HEK293 (cell line): Measurements from ENCODE around the gene RSL1D1.

ENCODE experiments used
- CTCF ChIA-PET: fragments of 350-600 bp; formaldehyde crosslinking; extraction: SDS; loops from one replicate; lab custom pipeline; 2021; ENCODE audit warnings: antibody characterized with exemption; lab: Yijun Ruan, JAX
- POLR2A ChIA-PET: fragments of 300-600 bp; formaldehyde crosslinking; extraction: SDS; loops from one replicate; lab custom pipeline; 2020; ENCODE audit warnings: antibody characterized with exemption, inconsistent platforms; lab: Yijun Ruan, JAX
- H3K27ac ChIP-seq: fragments of 200-500 bp; sonication (Bioruptor generic); 2 replicates; pipeline ENCODE4 v1.5.1; 2014; ENCODE audit warnings: low read depth, low read length, control low read depth, inconsistent platforms; ENCODE audit errors: extremely low read depth
- H3K36me3 ChIP-seq, 2 experiments: fragments of 200-500 bp in 1 of 2; sonication (Bioruptor generic) in 1 of 2; 1 replicate in 1 of 2; 2 replicates in 1 of 2; pipeline ENCODE4 v1.5.1; 2014 to 2017; ENCODE audit warnings: inconsistent platforms in 2 of 2, low read length in 2 of 2; ENCODE audit not compliant: control insufficient read depth in 2 of 2, insufficient read depth in 1 of 2
- H3K4me1 ChIP-seq: fragments of 200-500 bp; sonication (Bioruptor generic); 2 replicates; pipeline ENCODE4 v1.5.1; 2014; ENCODE audit warnings: mild to moderate bottlenecking, low read length, inconsistent platforms; ENCODE audit not compliant: control insufficient read depth, insufficient read depth
- H3K4me3 ChIP-seq: 2 replicates; pipeline ENCODE4 v1.5.1; 2011; ENCODE audit warnings: low read depth, mild to moderate bottlenecking, control low read depth, low read length, moderate library complexity
- H3K9me3 ChIP-seq: fragments of 200-500 bp; sonication (Bioruptor generic); 2 replicates; pipeline ENCODE4 v1.5.1; 2014; ENCODE audit warnings: low read depth, low read length, inconsistent platforms; ENCODE audit not compliant: control insufficient read depth, insufficient read depth
- MZF1 ChIP-seq: fragments of 450-650 bp; formaldehyde crosslinking; IDR thresholded peaks from 2 replicates; pipeline ENCODE4 v1.5.1; 2017; ENCODE audit warnings: missing biosample characterization, missing genetic modification characterization, borderline replicate concordance
- OSR2 ChIP-seq: fragments of 450-650 bp; formaldehyde crosslinking; IDR thresholded peaks from 2 replicates; pipeline ENCODE4 v1.5.1; 2016; ENCODE audit warnings: missing biosample characterization, missing genetic modification characterization
- SETDB1 ChIP-seq: IDR thresholded peaks from one replicate; pipeline ENCODE4 v1.6.1; 2017; ENCODE audit warnings: mild to moderate bottlenecking, low read length, moderate library complexity, mixed read lengths; ENCODE audit not compliant: insufficient read length
- SP3 ChIP-seq: fragments of 450-650 bp; formaldehyde crosslinking; IDR thresholded peaks from 2 replicates; pipeline ENCODE4 v1.5.1; 2016; ENCODE audit warnings: missing biosample characterization, missing genetic modification characterization
- TRIM28 ChIP-seq: IDR thresholded peaks from 2 replicates; pipeline ENCODE4 v1.6.1; 2011; ENCODE audit warnings: low read length, control low read depth, borderline replicate concordance
- ZBTB21 ChIP-seq: fragments of 450-650 bp; formaldehyde crosslinking; IDR thresholded peaks from 2 replicates; pipeline ENCODE4 v1.5.1; 2017; ENCODE audit warnings: missing biosample characterization, missing genetic modification characterization
- ZBTB6 ChIP-seq: fragments of 450-650 bp; formaldehyde crosslinking; IDR thresholded peaks from 2 replicates; pipeline ENCODE4 v1.5.1; 2017; ENCODE audit warnings: missing biosample characterization, missing genetic modification characterization
- ZEB2 ChIP-seq: fragments of 450-650 bp; formaldehyde crosslinking; IDR thresholded peaks from 2 replicates; pipeline ENCODE4 v1.5.1; 2016; ENCODE audit warnings: missing biosample characterization, missing genetic modification characterization
- ZNF140 ChIP-seq: fragments of 450-650 bp; formaldehyde crosslinking; IDR thresholded peaks from 2 replicates; pipeline ENCODE4 v1.5.1; 2016; ENCODE audit warnings: missing biosample characterization, missing genetic modification characterization
- ZNF146 ChIP-seq: fragments of 450-650 bp; formaldehyde crosslinking; IDR thresholded peaks from 2 replicates; pipeline ENCODE4 v1.5.1; 2016; ENCODE audit warnings: missing biosample characterization, missing genetic modification characterization
- ZNF202 ChIP-seq: fragments of 450-650 bp; formaldehyde crosslinking; IDR thresholded peaks from 2 replicates; pipeline ENCODE4 v1.5.1; 2016; ENCODE audit warnings: missing biosample characterization, missing genetic modification characterization, borderline replicate concordance
- ZNF416 ChIP-seq: fragments of 450-650 bp; formaldehyde crosslinking; IDR thresholded peaks from 2 replicates; pipeline ENCODE4 v1.5.1; 2016; ENCODE audit warnings: missing biosample characterization, missing genetic modification characterization
- ZNF449 ChIP-seq: fragments of 450-650 bp; formaldehyde crosslinking; IDR thresholded peaks from 2 replicates; pipeline ENCODE4 v1.5.1; 2017; ENCODE audit warnings: missing biosample characterization, mild to moderate bottlenecking, missing genetic modification characterization, moderate library complexity
- ZNF473 ChIP-seq: fragments of 450-650 bp; formaldehyde crosslinking; IDR thresholded peaks from 2 replicates; pipeline ENCODE4 v1.5.1; 2017; ENCODE audit warnings: missing biosample characterization, missing genetic modification characterization
- ZNF513 ChIP-seq: fragments of 450-650 bp; IDR thresholded peaks from 2 replicates; pipeline ENCODE4 v1.5.1; 2018; ENCODE audit warnings: missing biosample characterization, missing genetic modification characterization
- TF ChIP-seq, protein P1 (sequence below): fragments of 450-650 bp; formaldehyde crosslinking; IDR thresholded peaks from 2 replicates; pipeline ENCODE4 v1.5.1; 2016; ENCODE audit warnings: missing biosample characterization, missing genetic modification characterization
- TF ChIP-seq, protein P2 (sequence below): fragments of 450-650 bp; formaldehyde crosslinking; IDR thresholded peaks from 2 replicates; pipeline ENCODE4 v1.5.1; 2017; ENCODE audit warnings: missing biosample characterization, missing genetic modification characterization

RSL1D1 gene

DNA sequence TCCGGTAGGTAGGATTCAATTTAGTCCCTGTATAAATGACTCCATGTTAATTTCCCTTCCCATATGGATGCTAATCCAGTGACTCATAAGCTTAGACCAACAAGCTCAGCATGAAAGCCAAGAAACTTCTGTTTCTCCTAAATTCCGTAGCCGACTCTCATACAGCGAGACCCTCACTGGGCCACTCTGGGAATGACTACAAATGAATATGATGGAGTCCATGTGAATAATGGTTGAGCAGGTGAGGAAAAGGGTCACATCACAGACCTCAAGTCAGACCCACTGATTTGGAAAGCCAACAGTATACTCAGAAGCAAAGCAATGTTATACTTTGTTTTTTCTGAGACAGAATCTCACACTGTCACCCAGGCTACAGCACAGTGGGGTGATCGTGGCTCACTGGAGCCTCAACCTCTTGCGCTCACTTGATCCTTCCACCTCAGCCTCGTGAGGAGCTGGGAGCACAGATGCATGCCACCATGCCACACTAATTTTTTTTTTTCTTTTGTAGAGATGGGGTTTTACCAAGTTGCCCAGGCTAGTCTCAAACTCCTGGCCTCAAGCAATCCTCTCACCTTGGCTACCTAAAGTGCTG is 14.6 kb downstream of the RSL1D1 start (continued):
- no peak for TF ChIP-seq SP3 (tag by site-specific recombination)
- peak; percentile 41; the same call in 1 of the 2 replicates for TF ChIP-seq ZBTB6 (tag by site-specific recombination)
- TF ChIP-seq ZNF416 = no peak
- no peak for TF ChIP-seq ZNF140 (tag by site-specific recombination)
- TF ChIP-seq OSR2 (tag by site-specific recombination) = peak; percentile 66
- TF ChIP-seq SETDB1 = no peak

DNA sequence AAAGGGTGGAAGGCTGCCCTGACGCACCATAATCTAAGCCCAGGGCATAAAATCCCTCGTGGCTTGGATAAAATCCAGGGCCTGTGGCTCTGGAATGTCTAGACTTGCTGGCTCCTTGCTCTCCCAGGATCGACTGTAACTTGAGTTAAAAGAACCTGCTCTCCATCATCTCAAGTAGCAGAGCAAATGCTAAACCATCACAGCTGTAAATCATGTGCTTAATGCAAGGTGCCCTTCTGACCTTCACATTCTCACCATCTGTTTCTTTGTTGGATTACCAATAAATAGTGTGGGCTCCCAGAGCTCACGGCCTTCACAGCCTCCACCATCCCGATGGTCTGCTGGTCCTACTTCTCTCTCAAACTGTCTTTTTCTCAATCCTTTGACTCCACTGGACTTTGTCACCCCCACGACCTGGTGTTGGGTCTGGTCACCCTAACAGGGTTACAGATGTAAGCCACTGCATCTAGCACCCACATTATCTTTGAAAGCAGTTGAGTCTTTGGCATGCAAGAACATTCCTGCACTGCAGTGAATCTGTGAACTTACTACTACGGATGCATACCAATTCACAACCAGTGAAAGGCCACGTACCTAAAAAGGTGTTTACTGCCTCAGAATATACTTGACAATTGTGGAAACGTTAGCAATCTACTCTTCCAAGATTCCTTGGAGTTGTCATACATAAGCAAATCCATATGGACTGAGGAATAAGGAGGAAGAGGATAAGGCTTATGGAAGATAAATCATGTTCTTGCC is 15.3 kb downstream of the RSL1D1 start:
- POLR2A ChIA-PET = interaction anchor here (0.6 to 2.3 kb wide), 9 partner anchors 10 to 141 kb away, joined by 3 to 16 read pairs (median 4); partner anchors contain the start of genes GSPT1, SNX29, TXNDC11 and ZC3H7A
- Histone ChIP-seq H3K4me3 (no peak overlapping the region), H3K27ac (peak overlapping the region; percentile 35), H3K36me3 (peaks cover 39 to 51% of the 10 kb centered on the region in 2 experiments), H3K9me3 (no peaks in the 10 kb centered on the region), H3K4me1 (peaks cover 12% of the 10 kb centered on the region)
- CTCF ChIA-PET = interaction anchor here (0.6 to 2.1 kb wide), 2 partner anchors 38 to 1316 kb away, joined by 3 to 5 read pairs; no protein-coding TSS in a partner anchor
- peak; percentile 27; the same call in 1 of the 2 replicates for TF ChIP-seq OSR2 (tag by site-specific recombination)
- TF ChIP-seq ZEB2 = peak; percentile 48; the same call in 1 of the 2 replicates
- TF ChIP-seq, protein P1, sequence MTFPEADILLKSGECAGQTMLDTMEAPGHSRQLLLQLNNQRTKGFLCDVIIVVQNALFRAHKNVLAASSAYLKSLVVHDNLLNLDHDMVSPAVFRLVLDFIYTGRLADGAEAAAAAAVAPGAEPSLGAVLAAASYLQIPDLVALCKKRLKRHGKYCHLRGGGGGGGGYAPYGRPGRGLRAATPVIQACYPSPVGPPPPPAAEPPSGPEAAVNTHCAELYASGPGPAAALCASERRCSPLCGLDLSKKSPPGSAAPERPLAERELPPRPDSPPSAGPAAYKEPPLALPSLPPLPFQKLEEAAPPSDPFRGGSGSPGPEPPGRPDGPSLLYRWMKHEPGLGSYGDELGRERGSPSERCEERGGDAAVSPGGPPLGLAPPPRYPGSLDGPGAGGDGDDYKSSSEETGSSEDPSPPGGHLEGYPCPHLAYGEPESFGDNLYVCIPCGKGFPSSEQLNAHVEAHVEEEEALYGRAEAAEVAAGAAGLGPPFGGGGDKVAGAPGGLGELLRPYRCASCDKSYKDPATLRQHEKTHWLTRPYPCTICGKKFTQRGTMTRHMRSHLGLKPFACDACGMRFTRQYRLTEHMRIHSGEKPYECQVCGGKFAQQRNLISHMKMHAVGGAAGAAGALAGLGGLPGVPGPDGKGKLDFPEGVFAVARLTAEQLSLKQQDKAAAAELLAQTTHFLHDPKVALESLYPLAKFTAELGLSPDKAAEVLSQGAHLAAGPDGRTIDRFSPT (tag by site-specific recombination) = peak; percentile 75
- no peak for TF ChIP-seq ZBTB21 (tag by site-specific recombination)
- peak; percentile 34; the same call in 1 of the 2 replicates for TF ChIP-seq TRIM28
- TF ChIP-seq ZBTB6 (tag by site-specific recombination) = peak; percentile 42; the same call in 1 of the 2 replicates
- TF ChIP-seq ZNF513 (tag by site-specific recombination) = peak; percentile 14; the same call in 1 of the 2 replicates
- no peak for TF ChIP-seq MZF1 (tag by site-specific recombination)

DNA sequence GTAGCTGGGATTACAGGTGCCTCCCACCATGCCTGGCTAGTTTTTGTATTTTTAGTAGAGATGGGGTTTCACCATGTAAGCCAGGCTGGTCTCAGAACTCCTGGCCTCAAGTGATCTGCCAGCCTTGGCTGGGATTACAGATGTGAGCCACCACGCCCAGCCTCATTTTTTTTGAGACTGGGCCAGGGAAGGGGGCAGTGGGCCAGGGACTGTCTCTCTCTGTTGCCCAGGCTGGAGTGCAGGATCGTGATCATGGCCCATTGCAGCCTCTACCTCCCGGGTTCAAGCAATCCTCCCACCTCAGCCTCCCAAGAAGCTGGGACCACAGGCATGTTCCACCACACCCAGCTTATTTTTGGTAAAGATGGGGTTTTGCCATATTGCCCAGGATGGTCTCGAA is 16.0 kb downstream of the RSL1D1 start:
- no peak overlapping the region; the same call in 1 of the 2 replicates for H3K27ac ChIP-seq

More for the DNA sequence above, 16.0 kb downstream of the RSL1D1 start:
- Histone ChIP-seq H3K4me3 (no peak overlapping the region), H3K36me3 (peaks cover 32 to 43% of the 10 kb centered on the region in 2 experiments), H3K4me1 (peaks cover 12% of the 10 kb centered on the region), H3K9me3 (no peaks in the 10 kb centered on the region)
- CTCF ChIA-PET = interaction anchor here (0.6 to 2.1 kb wide), 2 partner anchors 38 to 1315 kb away, joined by 3 to 5 read pairs; no protein-coding TSS in a partner anchor
- TF ChIP-seq ZNF202 (tag by site-specific recombination) (peak; percentile 47; the same call in 1 of the 2 replicates), ZNF449 (tag by site-specific recombination) (peak; percentile 92), ZNF146 (0 out of 2 replicates have a peak, but pooled peaks have one; percentile 2), ZNF473 (tag by site-specific recombination) (no peak)
- TF ChIP-seq, protein P2, sequence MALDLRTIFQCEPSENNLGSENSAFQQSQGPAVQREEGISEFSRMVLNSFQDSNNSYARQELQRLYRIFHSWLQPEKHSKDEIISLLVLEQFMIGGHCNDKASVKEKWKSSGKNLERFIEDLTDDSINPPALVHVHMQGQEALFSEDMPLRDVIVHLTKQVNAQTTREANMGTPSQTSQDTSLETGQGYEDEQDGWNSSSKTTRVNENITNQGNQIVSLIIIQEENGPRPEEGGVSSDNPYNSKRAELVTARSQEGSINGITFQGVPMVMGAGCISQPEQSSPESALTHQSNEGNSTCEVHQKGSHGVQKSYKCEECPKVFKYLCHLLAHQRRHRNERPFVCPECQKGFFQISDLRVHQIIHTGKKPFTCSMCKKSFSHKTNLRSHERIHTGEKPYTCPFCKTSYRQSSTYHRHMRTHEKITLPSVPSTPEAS = no peak
- POLR2A ChIA-PET = interaction anchor here (0.6 to 2.3 kb wide), 8 partner anchors 10 to 142 kb away, joined by 3 to 16 read pairs (median 5); partner anchors contain the start of genes GSPT1, SNX29, TXNDC11 and ZC3H7A
